Osteoblast (primary cell): ENCODE measurements around the gene RAD51B. TPM values are rescaled to one million over a fixed set of nuclear protein-coding genes. Genes with fewer than 3 reads are reported as not detected.

Experiments used
- DNase-seq: peaks from one replicate; pipeline ENCODE4 v3.0.0; 2011; ENCODE audit warnings: low spot score, mixed read lengths; ENCODE audit not compliant: insufficient read length; ENCODE audit errors: missing footprints
- H2AFZ ChIP-seq: 2 replicates; pipeline ENCODE4 v1.6.0; 2011; ENCODE audit warnings: mild to moderate bottlenecking, low read length
- H3K27ac ChIP-seq: 2 replicates; pipeline ENCODE4 v1.5.1; 2011; ENCODE audit warnings: mild to moderate bottlenecking, low read depth, low read length, moderate library complexity
- H3K27me3 ChIP-seq: 2 replicates; pipeline ENCODE4 v1.6.0; 2012; ENCODE audit warnings: mild to moderate bottlenecking, control low read depth, inconsistent platforms, low read length, moderate library complexity; ENCODE audit not compliant: insufficient read depth
- H3K36me3 ChIP-seq: 2 replicates; pipeline ENCODE4 v1.5.1; 2011; ENCODE audit warnings: mild to moderate bottlenecking, low read length, control low read depth, moderate library complexity; ENCODE audit not compliant: insufficient read depth
- H3K4me1 ChIP-seq: 2 replicates; pipeline ENCODE4 v1.5.1; 2011; ENCODE audit warnings: mild to moderate bottlenecking, low read length, control low read depth, moderate library complexity; ENCODE audit not compliant: insufficient read depth
- H3K4me2 ChIP-seq: 2 replicates; pipeline ENCODE4 v1.6.0; 2011; ENCODE audit warnings: mild to moderate bottlenecking, low read length; ENCODE audit not compliant: insufficient read depth
- H3K4me3 ChIP-seq: fragments of 200-600 bp; sonication (generic); 3 replicates; pipeline ENCODE4 v1.5.1; 2012; ENCODE audit warnings: mild to moderate bottlenecking, low read length, inconsistent platforms; ENCODE audit not compliant: insufficient read depth
- H3K79me2 ChIP-seq: 2 replicates; pipeline ENCODE4 v1.6.0; 2012; ENCODE audit warnings: mild to moderate bottlenecking, low read length, control low read depth, inconsistent platforms; ENCODE audit not compliant: insufficient read depth
- H3K9me3 ChIP-seq: 2 replicates; pipeline ENCODE4 v1.5.1; 2011; ENCODE audit warnings: low read depth, low read length, control low read depth
- H4K20me1 ChIP-seq: 2 replicates; pipeline ENCODE4 v1.6.0; 2012; ENCODE audit warnings: mild to moderate bottlenecking, low read length, control low read depth; ENCODE audit not compliant: insufficient read depth
- total RNA-seq: library from RNA; depleted of rRNA; stranded (reverse); fragments of >200 nt; gene quantifications from 2 replicates; pipeline ENCODE4 v1.2.3, GENCODE V29; 2012
- TF ChIP-seq, protein P1 (sequence below): IDR thresholded peaks from 2 replicates; pipeline ENCODE4 v1.5.1; 2011; ENCODE audit warnings: mild to moderate bottlenecking, low read depth, low read length, moderate library complexity; ENCODE audit errors: extremely low read depth

RAD51B gene
- total RNA-seq, 1 donor, result 13.8 TPM

DNA sequence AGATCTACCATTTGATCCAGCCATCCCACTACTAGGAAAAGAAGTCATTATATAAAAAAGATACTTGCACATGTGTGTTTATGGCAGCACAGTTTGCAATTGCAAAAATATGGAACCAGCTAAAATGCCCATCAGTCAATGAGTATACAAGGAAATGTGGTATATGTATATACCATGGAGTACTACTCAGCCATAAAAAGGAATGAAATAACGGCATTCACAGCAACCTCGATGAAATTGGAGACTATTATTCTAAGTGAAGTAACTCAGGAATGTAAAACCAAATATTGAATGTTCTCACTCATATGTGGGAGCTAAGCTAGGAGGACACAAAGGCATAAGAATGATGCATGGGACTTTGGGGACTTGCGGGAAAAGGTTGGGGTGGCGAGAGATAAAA lies 402.6 kb downstream of the RAD51B start:
- no peak overlapping the region for H2AFZ ChIP-seq
- H3K79me2 ChIP-seq, result no peaks in the 10 kb centered on the region
- no peak overlapping the region for H3K4me2 ChIP-seq
- H3K27ac ChIP-seq, result no peak overlapping the region
- no peak for DNase-seq
- H3K36me3 ChIP-seq, result no peaks in the 10 kb centered on the region
- H3K9me3 ChIP-seq, result no peaks in the 10 kb centered on the region
- H3K4me1 ChIP-seq, result no peaks in the 10 kb centered on the region
- H4K20me1 ChIP-seq, result no peaks in the 10 kb centered on the region
- H3K27me3 ChIP-seq, result no peaks in the 10 kb centered on the region
- H3K4me3 ChIP-seq, result no peak overlapping the region
- TF ChIP-seq, protein P1, sequence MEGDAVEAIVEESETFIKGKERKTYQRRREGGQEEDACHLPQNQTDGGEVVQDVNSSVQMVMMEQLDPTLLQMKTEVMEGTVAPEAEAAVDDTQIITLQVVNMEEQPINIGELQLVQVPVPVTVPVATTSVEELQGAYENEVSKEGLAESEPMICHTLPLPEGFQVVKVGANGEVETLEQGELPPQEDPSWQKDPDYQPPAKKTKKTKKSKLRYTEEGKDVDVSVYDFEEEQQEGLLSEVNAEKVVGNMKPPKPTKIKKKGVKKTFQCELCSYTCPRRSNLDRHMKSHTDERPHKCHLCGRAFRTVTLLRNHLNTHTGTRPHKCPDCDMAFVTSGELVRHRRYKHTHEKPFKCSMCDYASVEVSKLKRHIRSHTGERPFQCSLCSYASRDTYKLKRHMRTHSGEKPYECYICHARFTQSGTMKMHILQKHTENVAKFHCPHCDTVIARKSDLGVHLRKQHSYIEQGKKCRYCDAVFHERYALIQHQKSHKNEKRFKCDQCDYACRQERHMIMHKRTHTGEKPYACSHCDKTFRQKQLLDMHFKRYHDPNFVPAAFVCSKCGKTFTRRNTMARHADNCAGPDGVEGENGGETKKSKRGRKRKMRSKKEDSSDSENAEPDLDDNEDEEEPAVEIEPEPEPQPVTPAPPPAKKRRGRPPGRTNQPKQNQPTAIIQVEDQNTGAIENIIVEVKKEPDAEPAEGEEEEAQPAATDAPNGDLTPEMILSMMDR, result no peak

DNA sequence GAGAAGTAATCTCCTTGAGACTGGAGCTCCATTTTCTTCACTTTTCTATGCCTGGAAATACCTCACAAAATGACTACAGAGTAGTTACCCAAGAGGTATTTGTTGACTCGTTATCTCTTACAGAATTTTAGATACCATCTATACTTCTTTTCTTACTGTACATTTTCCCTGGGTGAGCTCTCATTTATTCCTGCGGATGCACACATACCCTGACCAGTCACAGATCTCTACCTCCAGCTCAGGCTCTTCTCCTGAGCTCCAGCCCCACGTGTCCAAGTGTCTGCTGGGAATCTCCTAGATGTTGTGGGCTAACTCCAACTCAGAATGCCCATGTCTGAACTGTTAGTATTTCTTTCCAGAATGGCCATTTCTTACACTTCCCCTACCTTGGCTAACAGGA lies 403.1 kb downstream of the RAD51B start:
- H2AFZ ChIP-seq, result no peak overlapping the region
- no peaks in the 10 kb centered on the region for H3K27me3 ChIP-seq
- H3K4me1 ChIP-seq, result no peaks in the 10 kb centered on the region
- no peak overlapping the region for H3K4me2 ChIP-seq
- H3K4me3 ChIP-seq, result no peak overlapping the region
- TF ChIP-seq, protein P1, result no peak
- no peak overlapping the region for H3K27ac ChIP-seq
- no peaks in the 10 kb centered on the region for H3K9me3 ChIP-seq
- H4K20me1 ChIP-seq, result no peaks in the 10 kb centered on the region
- no peak for DNase-seq
- no peaks in the 10 kb centered on the region for H3K79me2 ChIP-seq
- no peaks in the 10 kb centered on the region for H3K36me3 ChIP-seq

DNA sequence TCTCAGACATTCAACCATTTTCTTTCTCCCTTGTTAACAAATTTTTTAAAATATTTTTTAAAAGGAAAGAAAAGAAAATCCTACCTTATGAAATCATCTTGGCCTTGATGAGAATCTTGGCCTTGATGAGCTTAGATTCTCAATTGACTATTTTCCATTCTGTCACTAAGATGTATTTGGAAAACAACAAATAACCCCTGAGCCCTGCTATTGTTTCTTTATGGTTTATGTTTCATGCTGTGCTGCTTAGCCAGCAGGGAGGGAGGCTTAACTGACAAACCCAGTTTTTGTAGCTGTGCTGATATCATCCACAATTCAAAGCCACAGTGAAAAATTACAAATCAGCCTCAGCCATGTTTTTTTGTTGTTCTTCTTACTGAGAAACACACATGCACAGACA lies 404.1 kb downstream of the RAD51B start:
- H3K27ac ChIP-seq, result no peak overlapping the region
- no peak overlapping the region for H3K4me2 ChIP-seq
- H3K27me3 ChIP-seq, result no peaks in the 10 kb centered on the region
- H3K79me2 ChIP-seq, result no peaks in the 10 kb centered on the region
- peak overlapping the region; percentile 22 for H2AFZ ChIP-seq
- H4K20me1 ChIP-seq, result no peaks in the 10 kb centered on the region
- no peak overlapping the region for H3K4me3 ChIP-seq
- H3K36me3 ChIP-seq, result no peaks in the 10 kb centered on the region
- no peaks in the 10 kb centered on the region for H3K9me3 ChIP-seq
- H3K4me1 ChIP-seq, result no peaks in the 10 kb centered on the region
- no peak for DNase-seq
- TF ChIP-seq, protein P1, result no peak

DNA sequence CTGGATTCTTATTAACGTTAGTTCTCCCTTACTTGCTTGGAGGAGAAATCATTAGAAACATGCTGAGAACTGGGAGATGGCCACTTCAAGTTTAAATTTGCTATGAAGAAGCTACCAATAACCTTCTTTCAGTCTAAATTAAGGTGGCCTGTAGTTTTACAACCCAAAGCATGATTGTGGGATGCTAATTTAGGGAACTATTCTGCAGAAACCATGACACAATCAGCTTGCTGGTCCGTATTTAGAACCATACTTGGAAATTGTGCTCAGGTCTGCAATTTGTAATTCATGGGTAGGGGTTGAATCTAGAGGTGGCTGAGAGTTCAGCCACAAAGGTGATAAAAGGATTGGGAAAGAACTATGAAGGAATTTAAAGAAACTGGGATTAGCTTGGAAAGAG lies 405.7 kb downstream of the RAD51B start:
- Histone ChIP-seq H3K79me2 (no peaks in the 10 kb centered on the region), H3K27ac (no peak overlapping the region), H3K27me3 (no peaks in the 10 kb centered on the region), H3K9me3 (no peaks in the 10 kb centered on the region), H2AFZ (no peak overlapping the region), H3K4me3 (no peak overlapping the region), H3K4me1 (peaks cover 1% of the 10 kb centered on the region), H3K36me3 (no peaks in the 10 kb centered on the region), H3K4me2 (no peak overlapping the region), H4K20me1 (no peaks in the 10 kb centered on the region)
- no peak for DNase-seq
- TF ChIP-seq, protein P1, result no peak
